CD4-positive, alpha-beta T cell treated with Interferon gamma for 1 hour (primary cell): ENCODE measurements around the gene TEX12.

Source experiments
- DNase-seq: peaks from one replicate; pipeline ENCODE4 v3.0.0-alpha.2; 2020

The TEX12 gene

DNA sequence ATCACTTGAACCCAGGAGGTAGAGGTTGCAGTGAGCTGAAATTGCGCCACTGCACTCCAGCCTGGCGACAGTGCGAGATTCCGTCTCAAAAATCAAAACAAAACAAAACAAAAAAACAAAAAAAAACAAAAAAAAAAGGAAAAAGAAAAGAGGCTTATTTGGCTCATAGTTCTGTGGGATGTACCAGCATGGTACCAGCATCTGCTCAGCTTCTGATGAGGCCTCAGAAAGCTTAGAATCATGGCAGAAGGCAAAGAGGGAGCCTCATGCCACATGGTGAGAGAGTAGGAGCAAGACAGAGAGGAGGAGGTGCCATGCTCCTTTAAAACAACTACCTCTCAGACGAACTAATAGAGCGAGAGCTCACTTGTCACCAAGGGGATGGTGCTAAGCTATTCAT is 48.4 kb downstream of the TEX12 start:
- DNase-seq, result no peak

DNA sequence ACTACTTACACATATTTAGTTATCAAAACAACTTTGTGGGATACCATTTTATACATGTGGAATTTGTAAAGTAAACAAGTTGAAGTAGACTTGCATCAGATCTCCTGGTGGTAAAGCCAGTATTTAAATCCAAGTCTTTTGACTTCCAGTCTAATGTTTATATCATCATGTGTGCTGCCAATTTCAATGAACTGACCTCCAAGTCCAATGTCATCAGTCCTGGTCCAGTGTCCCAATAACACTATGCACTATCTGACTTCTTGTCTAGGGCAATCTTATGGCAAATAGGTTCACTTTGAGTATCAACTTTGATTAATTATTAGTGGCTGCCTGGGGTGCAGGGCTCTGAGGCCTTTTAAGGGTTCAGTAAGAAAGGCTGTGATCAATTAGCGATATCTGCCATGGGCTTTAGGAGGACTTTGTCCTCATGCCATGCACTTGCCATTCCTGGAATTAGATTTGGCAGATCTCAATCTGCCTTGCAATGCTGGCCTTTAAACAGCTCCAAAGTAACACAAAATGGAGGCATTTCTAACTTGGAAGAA is 49.5 kb downstream of the TEX12 start:
- DNase-seq, result no peak

DNA sequence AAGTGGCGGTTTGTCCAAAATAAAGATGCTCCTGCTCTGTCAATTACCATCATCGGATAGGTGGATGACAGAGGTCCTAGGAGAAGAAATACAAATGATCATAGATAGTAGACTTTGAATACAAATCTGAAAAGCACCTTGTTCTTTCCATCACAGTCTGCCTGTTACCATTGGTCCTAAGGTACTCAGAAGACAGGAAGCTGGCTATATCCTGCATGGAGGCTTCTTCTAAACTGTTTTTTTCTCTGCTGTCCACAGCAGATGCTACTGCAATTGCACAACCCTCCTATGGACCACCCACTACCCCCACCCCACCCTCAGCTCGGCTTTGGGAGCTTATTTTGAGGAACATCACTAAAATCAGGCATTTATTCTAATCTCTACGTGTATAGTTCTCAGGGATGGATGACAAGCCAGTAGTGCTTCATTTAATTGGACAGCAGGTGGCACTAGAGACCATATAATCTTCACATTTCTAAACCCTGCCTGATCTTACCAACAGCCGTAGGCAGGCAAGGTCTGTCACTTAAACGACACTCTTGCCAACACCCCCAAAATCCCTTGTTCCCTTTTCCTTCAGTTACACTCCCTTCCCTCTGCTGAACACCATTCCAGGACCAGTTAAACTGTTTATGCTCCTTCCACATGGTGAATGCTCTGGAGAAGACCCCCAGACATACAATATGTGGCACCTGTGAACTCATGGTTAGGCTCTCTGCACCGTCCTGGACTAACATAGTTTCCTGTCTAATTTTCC is 52.5 kb downstream of the TEX12 start:
- DNase-seq, result peak; percentile 34

- DNase-seq, result no peak
Measured at GRCh38 chr11:112221274-112221835, 54.2 kb downstream of the TEX12 start.
